Hematopoietic multipotent progenitor cell treated with erythropoietin and hydrocortisone succinate and interleukin-3 and kit ligand, for 15 days (in vitro differentiated cells): ENCODE results near the gene ZNF689.

Experiments used
- DNase-seq: peaks from one replicate; pipeline ENCODE4 v3.0.0-alpha.2; 2015; ENCODE audit warnings: low spot score

Gene ZNF689

GRCh38 chr16:30562021-30562420, 48.2 kb downstream of the ZNF689 start:
- no peak for DNase-seq

GRCh38 chr16:30561089-30561816, 48.9 kb downstream of the ZNF689 start:
- DNase-seq: no peak

GRCh38 chr16:30559690-30560089, 50.5 kb downstream of the ZNF689 start:
- no peak for DNase-seq

- DNase-seq: no peak
These were observed 51.3 kb downstream of the ZNF689 start for GRCh38 chr16:30558789-30559377.

- peak; percentile 99 for DNase-seq
These were observed 52.0 kb downstream of the ZNF689 start, which contains the start of gene ZNF764 for GRCh38 chr16:30557957-30558788. Gene ZNF764, minus strand, starts transcription at chr16:30558374. Its CDS starts 192 bp downstream, at chr16:30558182.

- no peak for DNase-seq
These were observed 52.6 kb downstream of the ZNF689 start for GRCh38 chr16:30557707-30557956.

GRCh38 chr16:30556125-30556473, 54.1 kb downstream of the ZNF689 start:
- no peak for DNase-seq

GRCh38 chr16:30555315-30556124, 54.7 kb downstream of the ZNF689 start:
- no peak for DNase-seq

GRCh38 chr16:30554557-30555314, 55.5 kb downstream of the ZNF689 start:
- no peak for DNase-seq

- DNase-seq: no peak
These were observed 56.7 kb downstream of the ZNF689 start for GRCh38 chr16:30553393-30553899.

- DNase-seq: no peak
These were observed 57.2 kb downstream of the ZNF689 start for GRCh38 chr16:30552956-30553355.
